Trophoblast cell (in vitro differentiated cells and primary cell): ENCODE results near the gene LMO3.

ENCODE experiments used
- DNase-seq, 2 donors: peaks; one replicate each; pipeline ENCODE4 v3.0.0-alpha.2; 2016
- H2AFZ ChIP-seq: 2 replicates; pipeline ENCODE4 v1.6.1; 2013; ENCODE audit warnings: low read length, moderate library complexity, mild to moderate bottlenecking; ENCODE audit not compliant: insufficient read depth, poor library complexity
- H2AK5ac ChIP-seq: 2 replicates; pipeline ENCODE4 v1.6.1; 2013; ENCODE audit warnings: mild to moderate bottlenecking, low read length
- H2BK120ac ChIP-seq: 2 replicates; pipeline ENCODE4 v1.6.1; 2013; ENCODE audit warnings: low read length, mild to moderate bottlenecking, moderate library complexity; ENCODE audit not compliant: insufficient read depth, poor library complexity
- H2BK12ac ChIP-seq: 2 replicates; pipeline ENCODE4 v1.6.1; 2013; ENCODE audit warnings: mild to moderate bottlenecking, low read length, moderate library complexity
- H2BK5ac ChIP-seq: 2 replicates; pipeline ENCODE4 v1.6.1; 2013; ENCODE audit warnings: low read length, low read depth, moderate library complexity, mild to moderate bottlenecking; ENCODE audit not compliant: poor library complexity
- H3K14ac ChIP-seq: 2 replicates; pipeline ENCODE4 v1.6.1; 2013; ENCODE audit warnings: mild to moderate bottlenecking, low read length
- H3K18ac ChIP-seq: 2 replicates; pipeline ENCODE4 v1.6.1; 2013; ENCODE audit warnings: mild to moderate bottlenecking, low read length
- H3K23ac ChIP-seq: 2 replicates; pipeline ENCODE4 v1.6.1; 2013; ENCODE audit warnings: low read length
- H3K27ac ChIP-seq: 2 replicates; pipeline ENCODE4 v1.5.1; 2013; ENCODE audit warnings: low read depth, mild to moderate bottlenecking, inconsistent platforms, low read length, moderate library complexity
- H3K27me3 ChIP-seq: 2 replicates; pipeline ENCODE4 v1.6.1; 2013; ENCODE audit warnings: inconsistent platforms, mild to moderate bottlenecking, low read length, moderate library complexity; ENCODE audit not compliant: insufficient read depth
- H3K36me3 ChIP-seq, 2 experiments: 1 replicate in 1 of 2; 2 replicates in 1 of 2; pipeline ENCODE4 v1.6.1; 2013; ENCODE audit warnings: low read length in 2 of 2, mild to moderate bottlenecking in 2 of 2, moderate library complexity in 1 of 2; ENCODE audit not compliant: insufficient read depth in 2 of 2, control insufficient read depth in 1 of 2
- H3K4ac ChIP-seq: 2 replicates; pipeline ENCODE4 v1.6.1; 2013; ENCODE audit warnings: low read depth, mild to moderate bottlenecking, low read length, moderate library complexity
- H3K4me1 ChIP-seq, 2 experiments: 1 replicate in 1 of 2; 2 replicates in 1 of 2; pipeline ENCODE4 v1.6.1; 2013; ENCODE audit warnings: low read length in 2 of 2, mild to moderate bottlenecking in 2 of 2, moderate library complexity in 1 of 2; ENCODE audit not compliant: insufficient read depth in 2 of 2, control insufficient read depth in 1 of 2
- H3K4me2 ChIP-seq: 2 replicates; pipeline ENCODE4 v1.6.1; 2013; ENCODE audit warnings: inconsistent platforms, mild to moderate bottlenecking, low read length, moderate library complexity
- H3K4me3 ChIP-seq: 2 replicates; pipeline ENCODE4 v1.5.1; 2013; ENCODE audit warnings: mild to moderate bottlenecking, low read depth, low read length, inconsistent platforms
- H3K79me1 ChIP-seq: one replicate; pipeline ENCODE4 v1.6.1; 2013; ENCODE audit warnings: low read length
- H3K79me2 ChIP-seq: 2 replicates; pipeline ENCODE4 v1.6.1; 2013; ENCODE audit warnings: low read length, mild to moderate bottlenecking; ENCODE audit not compliant: control insufficient read depth, insufficient read depth, poor library complexity
- H3K9ac ChIP-seq: 2 replicates; pipeline ENCODE4 v1.6.1; 2013; ENCODE audit warnings: mild to moderate bottlenecking, low read length
- H3K9me3 ChIP-seq: 2 replicates; pipeline ENCODE4 v1.6.1; 2013; ENCODE audit warnings: low read depth, mild to moderate bottlenecking, control low read depth, inconsistent platforms, low read length; ENCODE audit not compliant: insufficient read depth
- H4K12ac ChIP-seq: 2 replicates; pipeline ENCODE4 v1.6.1; 2013; ENCODE audit warnings: low read depth, mild to moderate bottlenecking, low read length, moderate library complexity
- H4K8ac ChIP-seq: 2 replicates; pipeline ENCODE4 v1.6.1; 2013; ENCODE audit warnings: low read depth, mild to moderate bottlenecking, low read length, moderate library complexity
- H4K91ac ChIP-seq: one replicate; pipeline ENCODE4 v1.6.1; 2013; ENCODE audit warnings: low read depth, mild to moderate bottlenecking, low read length, moderate library complexity
- WGBS: extraction: QIAGEN DNeasy Blood & Tissue Kit; methylation state at CpG from one replicate; pipeline ENCODE4 v1.1.7; 2013; ENCODE audit warnings: missing lambda C conversion rate; ENCODE audit not compliant: insufficient read length, insufficient coverage; ENCODE audit errors: extremely low coverage; 5-methylcytosine and 5-hydroxymethylcytosine counted together

The LMO3 gene

GRCh38 chr12:16590645-16591044 is 15.3 kb downstream of the LMO3 start:
- H3K79me2 ChIP-seq = no peaks in the 10 kb centered on the region
- no peak overlapping the region for H3K14ac ChIP-seq
- H3K4me3 ChIP-seq = no peak overlapping the region
- no peak overlapping the region for H4K91ac ChIP-seq
- H2BK120ac ChIP-seq = no peak overlapping the region
- no peak overlapping the region for H2AK5ac ChIP-seq
- H3K9ac ChIP-seq = no peak overlapping the region
- no peak overlapping the region for H2BK5ac ChIP-seq
- no peak overlapping the region for H4K12ac ChIP-seq
- H2BK12ac ChIP-seq = no peak overlapping the region
- H3K4me2 ChIP-seq = no peak overlapping the region
- no peak overlapping the region for H4K8ac ChIP-seq
- H3K27me3 ChIP-seq = no peaks in the 10 kb centered on the region
- no CpG with 5 or more reads among the region's 3 CpGs for WGBS
- no peaks in the 10 kb centered on the region for H3K79me1 ChIP-seq
- H3K4me1 ChIP-seq = no peaks in the 10 kb centered on the region
- no peak overlapping the region for H3K18ac ChIP-seq
- no peaks in the 10 kb centered on the region for H3K9me3 ChIP-seq
- H3K27ac ChIP-seq = no peak overlapping the region
- H3K4ac ChIP-seq = no peak overlapping the region
- no peak for DNase-seq
- no peaks in the 10 kb centered on the region for H3K36me3 ChIP-seq
- no peak overlapping the region for H2AFZ ChIP-seq
- no peak overlapping the region for H3K23ac ChIP-seq

- no peak overlapping the region for H2AK5ac ChIP-seq
- no peak overlapping the region for H2BK12ac ChIP-seq
- no peak overlapping the region for H3K14ac ChIP-seq
- H3K4ac ChIP-seq = no peak overlapping the region
- H3K79me2 ChIP-seq = no peaks in the 10 kb centered on the region
- H2BK5ac ChIP-seq = no peak overlapping the region
- no peak overlapping the region for H3K23ac ChIP-seq
- H3K9me3 ChIP-seq = no peaks in the 10 kb centered on the region
- DNase-seq = no peak
- no peak overlapping the region for H4K12ac ChIP-seq
- H3K4me1 ChIP-seq = no peaks in the 10 kb centered on the region
- H3K36me3 ChIP-seq = no peaks in the 10 kb centered on the region
- H4K91ac ChIP-seq = no peak overlapping the region
- H3K27me3 ChIP-seq = no peaks in the 10 kb centered on the region
- H4K8ac ChIP-seq = no peak overlapping the region
- no peak overlapping the region for H3K4me2 ChIP-seq
- H3K4me3 ChIP-seq = no peak overlapping the region
- H3K18ac ChIP-seq = no peak overlapping the region
- H2AFZ ChIP-seq = no peak overlapping the region
- no peak overlapping the region for H3K9ac ChIP-seq
- H2BK120ac ChIP-seq = no peak overlapping the region
- no CpG with 5 or more reads among the region's 6 CpGs for WGBS
- no peaks in the 10 kb centered on the region for H3K79me1 ChIP-seq
- no peak overlapping the region for H3K27ac ChIP-seq
These were observed 17.1 kb downstream of the LMO3 start for GRCh38 chr12:16588812-16589211.

GRCh38 chr12:16587514-16587913 is 18.4 kb downstream of the LMO3 start:
- no peaks in the 10 kb centered on the region for H3K27me3 ChIP-seq
- no peak overlapping the region for H4K91ac ChIP-seq
- no peak overlapping the region for H3K14ac ChIP-seq
- H3K4me3 ChIP-seq = no peak overlapping the region
- H3K4ac ChIP-seq = no peak overlapping the region
- H3K79me1 ChIP-seq = no peaks in the 10 kb centered on the region
- H3K18ac ChIP-seq = no peak overlapping the region
- H3K36me3 ChIP-seq = no peaks in the 10 kb centered on the region
- H3K4me2 ChIP-seq = no peak overlapping the region
- no peak overlapping the region for H3K27ac ChIP-seq
- no peak overlapping the region for H3K23ac ChIP-seq
- H3K9ac ChIP-seq = no peak overlapping the region
- H2BK5ac ChIP-seq = no peak overlapping the region
- H2AFZ ChIP-seq = no peak overlapping the region
- no peak overlapping the region for H4K12ac ChIP-seq
- H2BK12ac ChIP-seq = no peak overlapping the region
- H3K79me2 ChIP-seq = no peaks in the 10 kb centered on the region
- no CpG with 5 or more reads among the region's 1 CpG for WGBS
- H2BK120ac ChIP-seq = no peak overlapping the region
- H2AK5ac ChIP-seq = no peak overlapping the region
- no peaks in the 10 kb centered on the region for H3K4me1 ChIP-seq
- H4K8ac ChIP-seq = no peak overlapping the region
- no peaks in the 10 kb centered on the region for H3K9me3 ChIP-seq
- no peak for DNase-seq

GRCh38 chr12:16587110-16587453 is 18.9 kb downstream of the LMO3 start:
- H3K14ac ChIP-seq = no peak overlapping the region
- no peak overlapping the region for H2AK5ac ChIP-seq
- H3K27me3 ChIP-seq = no peaks in the 10 kb centered on the region
- no peak overlapping the region for H3K4me2 ChIP-seq
- H2BK5ac ChIP-seq = no peak overlapping the region
- H3K4me1 ChIP-seq = no peaks in the 10 kb centered on the region
- H3K27ac ChIP-seq = no peak overlapping the region
- H4K12ac ChIP-seq = no peak overlapping the region
- H2BK12ac ChIP-seq = no peak overlapping the region
- H4K91ac ChIP-seq = no peak overlapping the region
- no peak overlapping the region for H3K4me3 ChIP-seq
- H3K9ac ChIP-seq = no peak overlapping the region
- no peak overlapping the region for H3K23ac ChIP-seq
- no peaks in the 10 kb centered on the region for H3K79me2 ChIP-seq
- WGBS = no CpG with 5 or more reads among the region's 3 CpGs
- no peak overlapping the region for H2AFZ ChIP-seq
- no peaks in the 10 kb centered on the region for H3K9me3 ChIP-seq
- H3K79me1 ChIP-seq = no peaks in the 10 kb centered on the region
- no peak overlapping the region for H4K8ac ChIP-seq
- no peak for DNase-seq
- H3K18ac ChIP-seq = no peak overlapping the region
- H3K4ac ChIP-seq = no peak overlapping the region
- H3K36me3 ChIP-seq = no peaks in the 10 kb centered on the region
- no peak overlapping the region for H2BK120ac ChIP-seq
